Natural killer cell (primary cell): ENCODE measurements around the gene HDAC4. TPM values are rescaled to one million over a fixed set of nuclear protein-coding genes. Genes with fewer than 3 reads are reported as not detected.

ENCODE experiments used
- ATAC-seq, 3 donors: fragments of 150-1000 bp in 2 of 3; fragments of 200-7000 bp in 1 of 3; cut with Tn5 transposase; 1 replicate in 1 of 3; 2 replicates in 2 of 3; pipeline ENCODE4 v1.10.0; 2021; ENCODE audit warnings: mild to moderate bottlenecking in 2 of 3, moderate library complexity in 2 of 3
- DNase-seq, 2 donors: peaks; one replicate each; pipeline versions ENCODE4 v3.0.0 to v3.0.0-alpha.2; 2013 to 2021; ENCODE audit warnings: mixed read lengths in 1 of 2
- H3K27ac ChIP-seq: one replicate; pipeline ENCODE4 v1.5.1; 2013; ENCODE audit warnings: mild to moderate bottlenecking, low read length
- H3K27me3 ChIP-seq: one replicate; pipeline ENCODE4 v1.6.1; 2013; ENCODE audit warnings: low read length; ENCODE audit not compliant: control insufficient read depth, insufficient read depth
- H3K36me3 ChIP-seq: one replicate; pipeline ENCODE4 v1.6.1; 2013; ENCODE audit warnings: low read length; ENCODE audit not compliant: control insufficient read depth, insufficient read depth
- H3K4me1 ChIP-seq: one replicate; pipeline ENCODE4 v1.6.1; 2013; ENCODE audit warnings: low read length; ENCODE audit not compliant: control insufficient read depth, insufficient read depth
- H3K4me3 ChIP-seq: one replicate; pipeline ENCODE4 v1.5.1; 2013; ENCODE audit warnings: low read length
- H3K9me3 ChIP-seq: one replicate; pipeline ENCODE4 v1.6.1; 2013; ENCODE audit warnings: low read length; ENCODE audit not compliant: control insufficient read depth, insufficient read depth
- H3K27ac Mint-ChIP-seq, 2 donors: one replicate each; pipeline ENCODE4 v1.8.0; 2022; ENCODE audit warnings: mild to moderate bottlenecking in 2 of 2, mixed read lengths in 2 of 2, moderate library complexity in 1 of 2
- H3K27me3 Mint-ChIP-seq, 2 donors: one replicate each; pipeline ENCODE4 v1.8.0; 2022; ENCODE audit warnings: low read depth in 2 of 2, mixed read lengths in 2 of 2
- H3K36me3 Mint-ChIP-seq: one replicate; pipeline ENCODE4 v1.8.0; 2022; ENCODE audit warnings: mixed read lengths
- H3K4me1 Mint-ChIP-seq, 2 donors: one replicate each; pipeline ENCODE4 v1.8.0; 2022; ENCODE audit warnings: mixed read lengths in 2 of 2
- H3K4me3 Mint-ChIP-seq: one replicate; pipeline ENCODE4 v1.8.0; 2022; ENCODE audit warnings: mild to moderate bottlenecking, moderate library complexity, mixed read lengths
- H3K9me3 Mint-ChIP-seq, 2 donors: one replicate each; pipeline ENCODE4 v1.8.0; 2022; ENCODE audit warnings: mixed read lengths in 2 of 2
- CTCF ChIP-seq: fragments of 200-600 bp; IDR thresholded peaks from one replicate; pipeline ENCODE4 v1.8.0; 2022; ENCODE audit warnings: antibody characterized with exemption
- WGBS: methylation state at CpG from one replicate; pipeline ENCODE4 v1.1.7; 2013; ENCODE audit warnings: missing lambda C conversion rate; ENCODE audit not compliant: insufficient coverage; 5-methylcytosine and 5-hydroxymethylcytosine counted together
- intact Hi-C: fragments of 100-400 bp; cut with micrococcal nuclease; formaldehyde crosslinking; loops from one replicate; pipeline ENCODE4 v1.14.2; 2022
- total RNA-seq, 4 donors: library from RNA; stranded (reverse); fragments of 120-200 nt in 1 of 4; gene quantifications; one replicate each; pipeline versions ENCODE4 v1.2.3 to v1.2.4, GENCODE V29; 2013 to 2022

Gene HDAC4
- total RNA-seq, 3 donors from 2014 or later (not counting 1 experiment from before 2014, with no cell fraction given) = 74.9 to 105 (median 100) TPM

- no peaks in the 10 kb centered on the region for H3K27me3 ChIP-seq
These were observed 124.0 kb downstream of the HDAC4 start for GRCh38 chr2:239276851-239277250.

GRCh38 chr2:239275847-239276831 lies 124.7 kb downstream of the HDAC4 start:
- no peaks in the 10 kb centered on the region for H3K27me3 ChIP-seq
- peak overlapping the region in 1 of 2 donors; percentile 93 for H3K27ac Mint-ChIP-seq
- no peak for TF ChIP-seq CTCF
- H3K36me3 Mint-ChIP-seq = no peaks in the 10 kb centered on the region
- H3K36me3 ChIP-seq = no peaks in the 10 kb centered on the region
- H3K4me3 ChIP-seq = no peak overlapping the region
- H3K9me3 ChIP-seq = no peaks in the 10 kb centered on the region
- DNase-seq (no peak), ATAC-seq (no peak)
- H3K27ac ChIP-seq = peak overlapping the region; percentile 80
- no peaks in the 10 kb centered on the region for H3K9me3 Mint-ChIP-seq
- 96% methylated on average over 31 of the region's 31 CpGs for WGBS
- peaks cover 69 to 73% of the 10 kb centered on the region in 2 donors for H3K4me1 Mint-ChIP-seq
- H3K27me3 Mint-ChIP-seq = no peaks in the 10 kb centered on the region
- H3K4me3 Mint-ChIP-seq = peak overlapping the region; percentile 28
- peaks cover 67% of the 10 kb centered on the region for H3K4me1 ChIP-seq
- intact Hi-C loops = loop anchor here (1.0 to 2.0 kb wide), 2 partner anchors 9 to 13 kb away; no protein-coding TSS in a partner anchor

More at GRCh38 chr2:239276851-239277250, 124.0 kb downstream of the HDAC4 start:
- no peaks in the 10 kb centered on the region for H3K9me3 ChIP-seq
- H3K27me3 Mint-ChIP-seq = no peaks in the 10 kb centered on the region
- H3K9me3 Mint-ChIP-seq = no peaks in the 10 kb centered on the region
- DNase-seq (no peak), ATAC-seq (no peak)
- peak overlapping the region; percentile 79 for H3K27ac ChIP-seq
- peak overlapping the region in 1 of 2 donors; percentile 93 for H3K27ac Mint-ChIP-seq
- peaks cover 67% of the 10 kb centered on the region for H3K4me1 ChIP-seq
- intact Hi-C loops = no loop called here
- no peaks in the 10 kb centered on the region for H3K36me3 ChIP-seq
- peaks cover 69 to 70% of the 10 kb centered on the region in 2 donors for H3K4me1 Mint-ChIP-seq
- no peak overlapping the region for H3K4me3 ChIP-seq
- no peaks in the 10 kb centered on the region for H3K36me3 Mint-ChIP-seq
- 92% methylated on average over 9 of the region's 9 CpGs for WGBS
- TF ChIP-seq CTCF = no peak
- peak overlapping the region; percentile 26 for H3K4me3 Mint-ChIP-seq

GRCh38 chr2:239275044-239275685 lies 125.7 kb downstream of the HDAC4 start:
- no peaks in the 10 kb centered on the region for H3K27me3 ChIP-seq
- H3K36me3 Mint-ChIP-seq = no peaks in the 10 kb centered on the region
- H3K27ac Mint-ChIP-seq = peak overlapping the region in 1 of 2 donors; percentile 93
- WGBS = 56% methylated on average over 34 of the region's 34 CpGs
- peak overlapping the region; percentile 86 for H3K4me3 Mint-ChIP-seq
- H3K27me3 Mint-ChIP-seq = no peaks in the 10 kb centered on the region
- no peak for TF ChIP-seq CTCF
- no peaks in the 10 kb centered on the region for H3K9me3 ChIP-seq
- no peaks in the 10 kb centered on the region for H3K9me3 Mint-ChIP-seq
- peak overlapping the region; percentile 80 for H3K27ac ChIP-seq
- intact Hi-C loops = loop anchor here (1.0 to 2.0 kb wide), 2 partner anchors 8 to 14 kb away; no protein-coding TSS in a partner anchor
- H3K4me1 ChIP-seq = peaks cover 67% of the 10 kb centered on the region
- ATAC-seq = peak; percentile 77 to 93 (median 87)
- H3K4me3 ChIP-seq = peak overlapping the region; percentile 8
- DNase-seq = peak; percentile 70 to 93
- H3K4me1 Mint-ChIP-seq = peaks cover 70 to 77% of the 10 kb centered on the region in 2 donors
- H3K36me3 ChIP-seq = no peaks in the 10 kb centered on the region
